T-helper 2 cell treated with Interferon-gamma antibody and Interleukin-4, amounts not matched to agents 5 μg/mL and 100 μg/mL, for 36 hours (primary cell): Measurements from ENCODE around the gene CAMK2A.

ENCODE experiments used
- DNase-seq: peaks from one replicate; pipeline ENCODE4 v3.0.0; 2021; ENCODE audit warnings: low spot score
- H3K27ac Mint-ChIP-seq: one replicate; pipeline ENCODE4 v1.8.0; 2021; ENCODE audit warnings: mild to moderate bottlenecking, mixed read lengths
- H3K27me3 Mint-ChIP-seq: one replicate; pipeline ENCODE4 v1.8.0; 2021; ENCODE audit warnings: low read depth, mixed read lengths
- H3K36me3 Mint-ChIP-seq: one replicate; pipeline ENCODE4 v1.8.0; 2021; ENCODE audit warnings: low read depth, mixed read lengths
- H3K4me1 Mint-ChIP-seq: one replicate; pipeline ENCODE4 v1.8.0; 2021; ENCODE audit warnings: low read depth, mixed read lengths
- H3K4me3 Mint-ChIP-seq: one replicate; pipeline ENCODE4 v1.8.0; 2022; ENCODE audit warnings: mild to moderate bottlenecking, moderate library complexity, mixed read lengths
- H3K9me3 Mint-ChIP-seq: one replicate; pipeline ENCODE4 v1.8.0; 2021; ENCODE audit warnings: mixed read lengths

The CAMK2A gene

GRCh38 chr5:150195736-150196485, 93.7 kb downstream of the CAMK2A start:
- H3K9me3 Mint-ChIP-seq: no peaks in the 10 kb centered on the region
- no peak overlapping the region for H3K4me3 Mint-ChIP-seq
- no peak for DNase-seq
- no peaks in the 10 kb centered on the region for H3K36me3 Mint-ChIP-seq
- H3K27ac Mint-ChIP-seq: no peak overlapping the region
- peaks cover 8% of the 10 kb centered on the region for H3K27me3 Mint-ChIP-seq
- H3K4me1 Mint-ChIP-seq: no peaks in the 10 kb centered on the region

GRCh38 chr5:150192462-150192861, 97.1 kb downstream of the CAMK2A start:
- H3K27ac Mint-ChIP-seq: no peak overlapping the region
- no peak for DNase-seq
- H3K4me1 Mint-ChIP-seq: no peaks in the 10 kb centered on the region
- H3K4me3 Mint-ChIP-seq: no peak overlapping the region
- H3K27me3 Mint-ChIP-seq: peaks cover 27% of the 10 kb centered on the region
- H3K36me3 Mint-ChIP-seq: no peaks in the 10 kb centered on the region
- no peaks in the 10 kb centered on the region for H3K9me3 Mint-ChIP-seq

DNA sequence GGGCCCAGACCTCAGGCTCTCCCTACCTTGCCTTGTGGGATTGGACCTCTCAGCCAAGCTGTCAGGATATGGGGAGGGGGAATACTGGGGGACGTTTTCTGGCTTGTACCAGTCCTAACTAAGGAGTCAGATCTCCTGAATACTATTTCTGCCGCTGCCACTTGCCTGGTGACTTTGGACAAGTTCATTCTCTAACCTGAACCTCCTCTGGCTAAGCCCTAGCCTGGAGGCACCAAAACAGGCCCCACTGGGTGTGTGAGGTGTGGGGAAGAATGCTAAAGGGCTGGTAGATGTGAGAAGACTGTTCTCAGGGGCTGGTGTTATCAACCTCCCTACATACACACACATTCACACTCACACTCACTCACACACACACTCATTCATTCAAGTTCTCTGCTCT, 98.6 kb downstream of the CAMK2A start:
- Mint-ChIP-seq H3K27ac (no peak overlapping the region), H3K4me3 (no peak overlapping the region), H3K9me3 (no peaks in the 10 kb centered on the region), H3K36me3 (no peaks in the 10 kb centered on the region), H3K27me3 (peaks cover 34% of the 10 kb centered on the region), H3K4me1 (no peaks in the 10 kb centered on the region)
- DNase-seq: no peak

DNA sequence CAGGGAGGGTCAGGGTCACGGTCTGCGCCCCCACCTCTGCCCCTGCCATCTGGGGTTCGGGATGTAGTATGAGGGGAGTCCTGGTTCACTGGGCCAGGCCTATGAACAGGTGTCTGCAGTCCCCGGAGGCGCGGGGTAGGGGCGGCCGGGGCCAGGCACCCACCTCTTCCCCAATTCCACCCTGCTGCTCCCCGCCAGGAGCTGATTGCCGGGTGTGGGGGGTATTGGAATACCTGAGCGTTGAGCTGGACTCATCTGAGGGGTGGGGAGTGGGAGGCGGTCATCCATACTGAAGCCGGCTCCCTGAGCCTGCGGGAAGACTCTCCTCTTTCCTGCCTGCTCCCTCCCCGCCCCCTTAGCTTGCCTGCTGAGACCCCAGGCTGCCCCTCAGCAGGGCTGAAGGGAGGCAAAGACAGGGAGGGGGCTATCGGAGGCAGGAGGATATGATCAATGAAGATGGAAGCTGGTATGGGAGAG, 99.0 kb downstream of the CAMK2A start:
- Mint-ChIP-seq H3K27me3 (peaks cover 34% of the 10 kb centered on the region), H3K27ac (no peak overlapping the region), H3K4me1 (no peaks in the 10 kb centered on the region), H3K36me3 (no peaks in the 10 kb centered on the region), H3K9me3 (no peaks in the 10 kb centered on the region), H3K4me3 (no peak overlapping the region)
- no peak for DNase-seq

DNA sequence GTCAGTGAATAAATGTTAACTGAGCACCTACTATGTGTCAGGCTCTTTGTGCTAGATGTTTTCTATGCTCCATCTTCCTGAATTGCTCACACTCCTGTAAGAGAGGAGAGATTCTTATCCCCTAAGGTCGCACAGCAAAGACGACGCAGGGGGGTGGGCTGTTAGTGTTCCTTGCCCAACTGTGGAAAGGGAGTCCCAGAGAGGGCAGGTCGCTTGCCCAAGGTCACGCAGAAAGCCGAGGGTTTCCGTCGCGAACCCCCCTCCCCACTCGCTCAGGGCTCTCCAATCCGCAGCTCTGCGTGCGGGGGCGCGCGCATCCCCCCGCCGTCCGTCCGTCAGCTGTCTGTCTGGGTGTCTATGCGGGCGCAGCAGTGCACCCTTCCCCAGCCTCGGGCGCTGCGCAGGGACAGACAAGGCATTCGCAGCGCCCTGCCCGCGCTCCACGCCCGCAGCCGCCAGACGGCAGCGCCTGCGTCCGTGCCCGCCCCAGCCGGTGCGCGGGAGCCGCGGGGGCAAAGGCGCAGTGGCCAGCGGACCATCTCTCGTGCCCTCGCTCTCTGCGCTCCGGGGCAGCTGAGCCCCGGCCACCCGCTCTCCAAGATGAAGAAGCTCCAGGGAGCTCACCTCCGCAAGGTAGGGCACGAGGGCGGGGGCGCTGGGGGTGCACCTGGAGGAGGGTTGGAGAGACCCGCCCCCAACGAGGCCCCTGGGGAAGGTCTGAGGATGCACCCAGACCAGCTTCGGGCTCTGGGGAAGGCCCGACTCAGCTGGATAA, 99.7 kb downstream of the CAMK2A start, which contains the start of gene SLC6A7:
SLC6A7 (plus strand) TSS at position 335 of the 775 bp plus-strand sequence; CDS start at position 601, 266 bp downstream.
- Mint-ChIP-seq H3K36me3 (no peaks in the 10 kb centered on the region), H3K4me3 (no peak within 1 kb of the TSS), H3K4me1 (no peaks in the 10 kb centered on the region), H3K27ac (no peak within 1 kb of the TSS), H3K27me3 (peaks cover 34% of the 10 kb centered on the region), H3K9me3 (no peaks in the 10 kb centered on the region)
- no peak for DNase-seq

GRCh38 chr5:150189326-150189725, 100.2 kb downstream of the CAMK2A start:
- H3K27me3 Mint-ChIP-seq: peaks cover 34% of the 10 kb centered on the region
- H3K4me1 Mint-ChIP-seq: no peaks in the 10 kb centered on the region
- H3K27ac Mint-ChIP-seq: no peak overlapping the region
- H3K9me3 Mint-ChIP-seq: no peaks in the 10 kb centered on the region
- no peaks in the 10 kb centered on the region for H3K36me3 Mint-ChIP-seq
- no peak for DNase-seq
- no peak overlapping the region for H3K4me3 Mint-ChIP-seq

GRCh38 chr5:150188146-150188842, 101.3 kb downstream of the CAMK2A start:
- Mint-ChIP-seq H3K27me3 (peaks cover 34% of the 10 kb centered on the region), H3K36me3 (no peaks in the 10 kb centered on the region), H3K9me3 (no peaks in the 10 kb centered on the region), H3K4me3 (no peak overlapping the region), H3K4me1 (no peaks in the 10 kb centered on the region), H3K27ac (no peak overlapping the region)
- no peak for DNase-seq

DNA sequence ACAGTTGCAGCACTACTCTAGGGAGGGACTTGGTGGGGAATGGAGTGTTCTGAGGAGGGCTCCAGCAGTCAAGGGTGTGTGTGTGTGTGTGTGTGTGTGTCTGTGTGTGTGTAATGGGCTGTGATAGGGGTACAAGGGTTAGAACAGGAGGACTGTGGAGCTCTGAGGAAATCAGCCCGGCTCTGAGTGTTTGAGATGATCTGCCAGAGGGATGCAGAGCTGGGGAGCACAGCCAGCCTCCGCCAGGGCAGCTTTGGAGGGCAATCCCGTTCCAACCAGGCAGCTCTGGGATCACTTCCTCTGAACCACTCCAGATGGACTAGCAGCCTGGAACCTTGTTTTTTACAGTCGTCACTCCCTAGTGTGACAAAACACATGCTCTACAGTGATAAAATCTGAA, 102.7 kb downstream of the CAMK2A start:
- no peaks in the 10 kb centered on the region for H3K36me3 Mint-ChIP-seq
- no peak for DNase-seq
- H3K9me3 Mint-ChIP-seq: no peaks in the 10 kb centered on the region
- H3K4me1 Mint-ChIP-seq: no peaks in the 10 kb centered on the region
- peaks cover 36% of the 10 kb centered on the region for H3K27me3 Mint-ChIP-seq
- no peak overlapping the region for H3K4me3 Mint-ChIP-seq
- no peak overlapping the region for H3K27ac Mint-ChIP-seq

DNA sequence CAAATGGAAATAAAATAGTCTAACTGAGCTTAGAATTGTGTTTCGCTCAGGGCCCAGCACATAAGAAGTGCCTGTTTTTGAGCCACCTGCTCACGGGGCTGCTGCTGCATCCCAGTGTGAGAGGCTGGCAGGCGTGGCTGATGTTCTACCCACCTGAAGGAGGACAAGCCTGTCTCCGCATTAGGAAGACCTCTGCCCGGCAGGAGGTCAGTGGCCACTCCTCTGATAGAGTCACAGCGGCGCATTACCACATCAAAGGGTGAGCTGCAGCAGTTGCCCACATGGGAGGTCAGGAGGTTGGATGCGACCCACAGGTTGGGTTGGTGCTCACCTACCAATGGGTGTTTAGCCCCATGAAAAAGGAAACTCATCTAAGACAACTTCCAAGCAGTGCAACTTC, 103.4 kb downstream of the CAMK2A start:
- no peak for DNase-seq
- H3K27me3 Mint-ChIP-seq: peaks cover 31% of the 10 kb centered on the region
- no peaks in the 10 kb centered on the region for H3K36me3 Mint-ChIP-seq
- no peak overlapping the region for H3K27ac Mint-ChIP-seq
- no peaks in the 10 kb centered on the region for H3K9me3 Mint-ChIP-seq
- no peaks in the 10 kb centered on the region for H3K4me1 Mint-ChIP-seq
- H3K4me3 Mint-ChIP-seq: no peak overlapping the region

DNA sequence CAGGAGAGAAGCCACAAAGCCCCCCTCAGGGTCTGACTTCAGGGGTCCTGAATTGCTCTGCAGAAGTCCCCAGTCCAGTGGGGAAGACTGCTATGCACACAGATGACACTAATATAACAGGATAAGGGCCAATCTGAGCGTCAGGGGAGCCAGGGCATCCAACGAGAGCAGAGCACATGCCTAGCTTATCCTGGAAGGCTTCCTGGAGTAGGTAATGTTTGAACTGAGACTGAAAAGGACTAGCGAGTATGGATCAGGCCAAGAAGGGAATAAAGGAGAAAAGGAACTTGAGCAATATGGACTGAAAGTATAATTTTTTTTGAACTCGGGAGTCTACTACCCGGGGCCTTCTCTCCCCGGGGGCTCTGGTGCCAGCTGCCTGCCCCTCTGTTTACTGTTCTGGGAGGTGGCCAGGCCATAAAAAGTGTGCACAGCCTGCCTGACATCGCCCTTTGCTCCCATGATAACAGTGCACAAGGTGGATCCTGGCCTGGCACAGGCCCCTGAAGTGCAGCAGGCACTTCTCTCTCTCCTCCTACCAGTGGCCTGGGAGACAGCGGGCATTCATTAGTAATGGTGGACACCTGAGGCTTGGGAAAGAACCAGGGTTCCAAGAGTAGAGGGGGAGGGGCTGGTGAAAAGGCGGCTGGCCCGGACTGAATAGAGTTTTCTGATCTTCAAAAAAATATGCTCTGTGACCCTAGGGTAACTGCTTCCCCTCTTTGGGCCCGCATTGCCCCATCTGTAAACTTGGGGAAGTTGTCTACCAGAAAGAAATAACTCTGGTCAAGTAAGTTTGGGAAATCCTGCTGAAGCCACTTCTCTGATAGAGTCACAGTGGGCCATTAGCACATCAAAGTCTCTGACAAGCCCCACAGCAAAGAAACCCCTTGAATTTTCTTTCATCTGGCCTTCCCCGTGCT, 104.3 kb downstream of the CAMK2A start:
- Mint-ChIP-seq H3K4me3 (no peak overlapping the region), H3K27me3 (peaks cover 24% of the 10 kb centered on the region)
- DNase-seq: no peak

GRCh38 chr5:150184006-150184405, 105.6 kb downstream of the CAMK2A start:
- no peak for DNase-seq
- no peaks in the 10 kb centered on the region for H3K9me3 Mint-ChIP-seq
- peaks cover 16% of the 10 kb centered on the region for H3K27me3 Mint-ChIP-seq
- no peak overlapping the region for H3K4me3 Mint-ChIP-seq
- no peaks in the 10 kb centered on the region for H3K4me1 Mint-ChIP-seq
- no peak overlapping the region for H3K27ac Mint-ChIP-seq
- no peaks in the 10 kb centered on the region for H3K36me3 Mint-ChIP-seq

More for the DNA sequence above, 104.3 kb downstream of the CAMK2A start:
- H3K9me3 Mint-ChIP-seq: no peaks in the 10 kb centered on the region
- H3K36me3 Mint-ChIP-seq: no peaks in the 10 kb centered on the region
- H3K4me1 Mint-ChIP-seq: no peaks in the 10 kb centered on the region
- no peak overlapping the region for H3K27ac Mint-ChIP-seq

DNA sequence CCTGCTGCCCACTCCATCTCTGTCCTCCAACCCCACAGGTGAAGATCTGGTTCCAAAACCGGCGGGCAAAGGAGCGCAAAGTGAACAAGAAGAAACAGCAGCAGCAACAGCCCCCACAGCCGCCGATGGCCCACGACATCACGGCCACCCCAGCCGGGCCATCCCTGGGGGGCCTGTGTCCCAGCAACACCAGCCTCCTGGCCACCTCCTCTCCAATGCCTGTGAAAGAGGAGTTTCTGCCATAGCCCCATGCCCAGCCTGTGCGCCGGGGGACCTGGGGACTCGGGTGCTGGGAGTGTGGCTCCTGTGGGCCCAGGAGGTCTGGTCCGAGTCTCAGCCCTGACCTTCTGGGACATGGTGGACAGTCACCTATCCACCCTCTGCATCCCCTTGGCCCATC, 106.1 kb downstream of the CAMK2A start:
- Mint-ChIP-seq H3K4me3 (no peak overlapping the region), H3K27me3 (peaks cover 14% of the 10 kb centered on the region), H3K27ac (no peak overlapping the region), H3K9me3 (no peaks in the 10 kb centered on the region), H3K4me1 (no peaks in the 10 kb centered on the region), H3K36me3 (no peaks in the 10 kb centered on the region)
- no peak for DNase-seq

DNA sequence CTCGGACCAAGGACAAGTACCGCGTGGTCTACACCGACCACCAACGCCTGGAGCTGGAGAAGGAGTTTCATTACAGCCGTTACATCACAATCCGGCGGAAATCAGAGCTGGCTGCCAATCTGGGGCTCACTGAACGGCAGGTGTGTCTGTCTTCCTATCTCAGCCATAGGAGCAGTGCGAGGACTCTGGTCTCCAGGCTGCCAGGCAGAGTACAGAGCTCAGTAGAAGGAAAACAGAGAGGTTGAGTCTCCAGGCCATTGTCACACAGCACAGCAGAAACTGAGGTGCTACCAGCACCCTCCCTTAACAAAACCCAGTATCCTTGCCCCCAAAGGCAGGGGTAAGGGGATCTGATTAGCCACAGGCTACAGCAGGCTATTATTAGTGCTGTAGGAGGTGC, 106.8 kb downstream of the CAMK2A start:
- no peak overlapping the region for H3K27ac Mint-ChIP-seq
- H3K9me3 Mint-ChIP-seq: no peaks in the 10 kb centered on the region
- H3K27me3 Mint-ChIP-seq: peaks cover 12% of the 10 kb centered on the region
- no peak overlapping the region for H3K4me3 Mint-ChIP-seq
- DNase-seq: no peak
- H3K36me3 Mint-ChIP-seq: no peaks in the 10 kb centered on the region
- H3K4me1 Mint-ChIP-seq: no peaks in the 10 kb centered on the region
